Measurements from ENCODE around the gene PSMA2. TPM values are rescaled to one million over a fixed set of nuclear protein-coding genes. Genes with fewer than 3 reads are reported as not detected.

Gene PSMA2
- total RNA-seq, 4 donors from 2014 or later = 33.1 to 123 (median 81.4) TPM

- whole genome bisulfite sequencing, 2 donors = 93 to 100% methylated on average over 2 of the region's 2 CpGs
- peaks cover 0 to under 1% (median 0%) of the 10 kb centered on the region in 3 donors for H3K36me3 ChIP-seq
- no peak for DNase-seq
- H3K4me1 ChIP-seq = peaks cover 4 to 32% (median 11%) of the 10 kb centered on the region in 3 donors
- no peaks in the 10 kb centered on the region for H3K27me3 ChIP-seq
- no peak for TF ChIP-seq POLR2A (IDR thresholded peaks at IDR 0.05)
- TF ChIP-seq CTCF (IDR thresholded peaks at IDR 0.05) = no peak
- H3K4me3 ChIP-seq = no peak overlapping the region
- H3K27ac ChIP-seq = no peak overlapping the region
- intact Hi-C loops (cut with DNase I) = no loop called here
- H3K9me3 ChIP-seq = no peaks in the 10 kb centered on the region
These were observed 21.7 kb downstream of the PSMA2 start for GRCh38 chr7:42910306-42910705.

- Histone ChIP-seq H3K4me3 (no peak overlapping the region), H3K27ac (no peak overlapping the region), H3K9me3 (no peaks in the 10 kb centered on the region), H3K4me1 (peaks cover 3 to 17% (median 6%) of the 10 kb centered on the region in 3 donors), H3K36me3 (no peaks in the 10 kb centered on the region), H3K27me3 (no peaks in the 10 kb centered on the region)
- intact Hi-C loops (cut with DNase I) = no loop called here
- TF ChIP-seq POLR2A (IDR thresholded peaks at IDR 0.05) (no peak), CTCF (IDR thresholded peaks at IDR 0.05) (no peak)
- DNase-seq = no peak
These were observed 24.7 kb downstream of the PSMA2 start for GRCh38 chr7:42907316-42907715.

GRCh38 chr7:42906181-42906580 is 25.8 kb downstream of the PSMA2 start:
- no peak for DNase-seq
- peaks cover 0 to 12% (median 4%) of the 10 kb centered on the region in 3 donors for H3K4me1 ChIP-seq
- no peak overlapping the region for H3K4me3 ChIP-seq
- H3K27ac ChIP-seq = no peak overlapping the region
- 100% methylated on average over 1 of the region's 1 CpG for WGBS, 2 donors
- H3K9me3 ChIP-seq = no peaks in the 10 kb centered on the region
- no peaks in the 10 kb centered on the region for H3K36me3 ChIP-seq
- TF ChIP-seq POLR2A (IDR thresholded peaks at IDR 0.05) (no peak), CTCF (IDR thresholded peaks at IDR 0.05) (no peak)
- intact Hi-C loops (cut with DNase I) = no loop called here
- H3K27me3 ChIP-seq = no peaks in the 10 kb centered on the region

- intact Hi-C loops (cut with DNase I) = no loop called here
- TF ChIP-seq CTCF (IDR thresholded peaks at IDR 0.05) (no peak), POLR2A (IDR thresholded peaks at IDR 0.05) (no peak)
- no peaks in the 10 kb centered on the region for H3K4me1 ChIP-seq
- H3K36me3 ChIP-seq = no peaks in the 10 kb centered on the region
- H3K27ac ChIP-seq = no peak overlapping the region
- H3K4me3 ChIP-seq = no peak overlapping the region
- no peak for DNase-seq
- no peaks in the 10 kb centered on the region for H3K9me3 ChIP-seq
- WGBS, 2 donors = 40 to 44% methylated on average over 3 of the region's 3 CpGs
- no peaks in the 10 kb centered on the region for H3K27me3 ChIP-seq
These were observed 29.6 kb downstream of the PSMA2 start for GRCh38 chr7:42902331-42902730.

GRCh38 chr7:42900842-42901241 is 31.1 kb downstream of the PSMA2 start:
- no peak for TF ChIP-seq CTCF (IDR thresholded peaks at IDR 0.05)
- no peak for TF ChIP-seq POLR2A (IDR thresholded peaks at IDR 0.05)
- no peaks in the 10 kb centered on the region for H3K4me1 ChIP-seq
- intact Hi-C loops (cut with DNase I) = no loop called here
- H3K27ac ChIP-seq = no peak overlapping the region
- no peak for DNase-seq
- no peaks in the 10 kb centered on the region for H3K9me3 ChIP-seq
- H3K4me3 ChIP-seq = no peak overlapping the region
- no peaks in the 10 kb centered on the region for H3K27me3 ChIP-seq
- H3K36me3 ChIP-seq = no peaks in the 10 kb centered on the region

Data from esophagus squamous epithelium (tissue), 5 donors.